ENCODE data around the gene CALM1. TPM values are rescaled to one million over a fixed set of nuclear protein-coding genes. Genes with fewer than 3 reads are reported as not detected.

CALM1 gene
- total RNA-seq, 4 donors from 2014 or later, result 425 to 902 (median 829) TPM

DNA sequence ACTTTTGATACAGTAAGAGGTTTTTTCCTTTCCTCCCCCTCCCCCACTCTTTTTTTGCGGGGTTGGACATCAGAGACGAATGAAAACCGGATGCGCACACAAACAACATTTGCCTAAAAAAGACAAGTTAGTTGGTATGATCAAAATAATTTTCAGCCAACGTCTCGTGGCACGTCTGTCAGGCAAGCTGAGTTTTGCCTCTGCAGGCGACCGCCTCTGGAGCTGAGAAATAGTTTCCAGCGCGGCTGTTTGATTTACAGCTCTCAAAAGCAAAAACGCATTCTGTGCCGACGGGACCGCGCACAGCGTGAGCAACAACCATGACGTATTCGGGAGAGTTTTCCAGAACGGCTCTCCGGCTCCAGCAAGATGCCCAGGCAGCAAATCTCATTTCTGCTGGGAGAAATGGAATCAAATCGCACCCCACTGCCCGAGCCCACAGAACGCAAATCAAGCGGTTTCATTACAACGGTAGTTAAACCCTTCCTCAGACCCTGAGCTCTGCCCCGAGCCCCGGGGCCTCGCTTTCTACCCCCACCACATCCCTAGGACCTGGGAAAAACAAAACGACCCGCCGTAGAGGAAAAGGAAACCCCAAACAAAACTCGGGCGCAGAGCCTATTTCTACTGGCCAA, 14.2 kb upstream of the CALM1 start:
- no peaks in the 10 kb centered on the region for H3K9me3 ChIP-seq
- peak overlapping the region; percentile 86 to 100 (median 95) for H3K27ac ChIP-seq
- H3K36me3 ChIP-seq, result no peaks in the 10 kb centered on the region
- peak; percentile 48 for TF ChIP-seq POLR2AphosphoS5 (IDR thresholded peaks at IDR 0.05)
- no peak for TF ChIP-seq POLR2A (IDR thresholded peaks at IDR 0.05)
- peaks cover 6 to 38% (median 7%) of the 10 kb centered on the region in 3 donors for H3K4me1 ChIP-seq
- 0% methylated on average over 7 of the region's 34 CpGs; no CpG with 5 or more reads in 1 of the 2 donors for WGBS, 2 donors (ENCODE audit: low coverage in 1 of 2)
- H3K4me3 ChIP-seq, result peak overlapping the region; percentile 57 to 86
- ATAC-seq, result peak; percentile 42
- no peaks in the 10 kb centered on the region for H3K27me3 ChIP-seq

DNA sequence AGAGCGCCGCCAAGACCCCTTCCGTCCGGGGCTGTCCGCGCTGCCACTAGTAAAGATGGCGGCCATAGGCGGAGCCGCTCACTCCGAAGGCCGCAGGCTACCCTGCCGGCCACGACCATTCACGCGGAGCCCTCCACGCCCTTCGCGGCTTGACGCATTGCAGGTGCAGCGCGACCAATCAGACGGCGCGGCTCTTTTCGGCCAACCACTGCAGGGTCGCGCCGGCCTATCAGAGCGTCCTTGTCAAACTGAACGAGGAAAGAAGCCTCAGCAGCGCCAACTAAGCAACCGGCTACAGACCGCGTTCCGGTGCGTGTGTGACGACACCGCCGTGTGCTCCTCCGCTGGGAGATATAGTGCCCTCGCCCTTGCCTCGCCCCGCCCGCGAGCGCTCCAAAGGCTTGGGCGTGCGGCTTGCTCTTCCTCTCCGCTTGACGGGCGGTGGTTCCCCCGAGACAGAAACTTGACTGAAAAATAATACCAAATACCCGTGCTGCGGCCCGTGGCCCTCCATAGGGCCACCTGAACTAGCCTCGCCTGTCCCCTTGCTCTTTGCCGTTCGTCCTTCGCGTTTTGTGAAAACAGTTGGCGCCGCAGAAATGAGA, 13.6 kb upstream of the CALM1 start:
- Histone ChIP-seq H3K36me3 (no peaks in the 10 kb centered on the region), H3K4me3 (peak overlapping the region; percentile 57 to 86), H3K27ac (peak overlapping the region; percentile 86 to 100 (median 95)), H3K27me3 (no peaks in the 10 kb centered on the region), H3K9me3 (no peaks in the 10 kb centered on the region), H3K4me1 (peaks cover 6 to 38% (median 7%) of the 10 kb centered on the region in 3 donors)
- TF ChIP-seq, protein P1, sequence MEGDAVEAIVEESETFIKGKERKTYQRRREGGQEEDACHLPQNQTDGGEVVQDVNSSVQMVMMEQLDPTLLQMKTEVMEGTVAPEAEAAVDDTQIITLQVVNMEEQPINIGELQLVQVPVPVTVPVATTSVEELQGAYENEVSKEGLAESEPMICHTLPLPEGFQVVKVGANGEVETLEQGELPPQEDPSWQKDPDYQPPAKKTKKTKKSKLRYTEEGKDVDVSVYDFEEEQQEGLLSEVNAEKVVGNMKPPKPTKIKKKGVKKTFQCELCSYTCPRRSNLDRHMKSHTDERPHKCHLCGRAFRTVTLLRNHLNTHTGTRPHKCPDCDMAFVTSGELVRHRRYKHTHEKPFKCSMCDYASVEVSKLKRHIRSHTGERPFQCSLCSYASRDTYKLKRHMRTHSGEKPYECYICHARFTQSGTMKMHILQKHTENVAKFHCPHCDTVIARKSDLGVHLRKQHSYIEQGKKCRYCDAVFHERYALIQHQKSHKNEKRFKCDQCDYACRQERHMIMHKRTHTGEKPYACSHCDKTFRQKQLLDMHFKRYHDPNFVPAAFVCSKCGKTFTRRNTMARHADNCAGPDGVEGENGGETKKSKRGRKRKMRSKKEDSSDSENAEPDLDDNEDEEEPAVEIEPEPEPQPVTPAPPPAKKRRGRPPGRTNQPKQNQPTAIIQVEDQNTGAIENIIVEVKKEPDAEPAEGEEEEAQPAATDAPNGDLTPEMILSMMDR (IDR thresholded peaks at IDR 0.05), result peak in 1 of 4 experiments; percentile 29
- TF ChIP-seq POLR2AphosphoS5 (IDR thresholded peaks at IDR 0.05), result peak; percentile 99
- TF ChIP-seq EP300 (IDR thresholded peaks at IDR 0.05), result no peak
- TF ChIP-seq POLR2A (IDR thresholded peaks at IDR 0.05), result peak; percentile 97 to 98
- no CpG with 5 or more reads among the region's 62 CpGs for WGBS, 2 donors (ENCODE audit: low coverage in 1 of 2)
- ATAC-seq, result peak; percentile 97

DNA sequence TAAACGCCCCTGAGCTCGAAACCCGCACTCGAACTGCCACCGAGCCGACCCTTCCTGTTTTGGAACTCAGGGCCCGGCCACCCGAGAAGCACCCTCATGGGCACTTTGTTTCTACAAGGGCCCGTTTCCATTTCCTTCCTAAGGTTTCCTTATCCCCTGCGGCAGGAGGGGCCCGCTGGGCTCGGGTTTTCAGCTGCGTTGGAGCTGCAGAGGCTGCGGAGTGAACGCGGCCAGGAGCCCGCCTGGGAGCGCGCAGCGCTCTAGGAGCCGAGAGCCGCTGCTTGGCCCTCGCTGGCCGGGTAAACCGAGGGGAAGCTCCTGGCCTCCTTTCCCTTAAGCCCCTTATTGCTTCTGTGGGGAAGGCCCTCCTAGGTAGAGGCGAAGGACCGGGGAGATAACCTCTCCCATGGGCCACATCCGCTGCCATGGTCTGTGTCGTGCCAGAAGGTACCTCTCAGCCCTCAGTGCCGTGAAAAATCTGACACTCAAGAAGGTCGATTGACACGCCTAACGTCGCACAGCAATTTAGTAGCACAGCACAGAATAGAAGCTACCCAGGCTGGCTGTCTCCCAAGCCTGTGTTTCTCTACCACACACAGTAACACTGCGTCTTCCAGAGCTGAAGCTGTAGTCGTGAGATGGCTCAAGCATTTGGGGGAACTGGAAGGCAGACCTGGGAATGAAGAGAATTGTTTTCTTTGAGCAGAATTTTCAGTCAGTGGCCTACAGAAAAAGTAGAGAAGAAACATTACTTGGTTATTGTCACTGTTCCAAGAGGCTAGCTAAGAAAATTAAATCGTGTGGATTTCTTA, 12.9 kb upstream of the CALM1 start:
- peak overlapping the region; percentile 44 to 57 for H3K4me3 ChIP-seq
- peak overlapping the region; percentile 86 to 100 (median 90) for H3K27ac ChIP-seq
- no peaks in the 10 kb centered on the region for H3K27me3 ChIP-seq
- peak; percentile 22 for ATAC-seq
- H3K9me3 ChIP-seq, result no peaks in the 10 kb centered on the region
- no peaks in the 10 kb centered on the region for H3K36me3 ChIP-seq
- TF ChIP-seq POLR2AphosphoS5 (IDR thresholded peaks at IDR 0.05) (no peak), EP300 (IDR thresholded peaks at IDR 0.05) (no peak), POLR2A (IDR thresholded peaks at IDR 0.05) (no peak)
- TF ChIP-seq, protein P1 (IDR thresholded peaks at IDR 0.05), result no peak
- 0 to 3% methylated on average over 7 to 8 of the region's 37 CpGs for WGBS, 2 donors (ENCODE audit: low coverage in 1 of 2)
- H3K4me1 ChIP-seq, result peaks cover 6 to 43% (median 7%) of the 10 kb centered on the region in 3 donors

DNA sequence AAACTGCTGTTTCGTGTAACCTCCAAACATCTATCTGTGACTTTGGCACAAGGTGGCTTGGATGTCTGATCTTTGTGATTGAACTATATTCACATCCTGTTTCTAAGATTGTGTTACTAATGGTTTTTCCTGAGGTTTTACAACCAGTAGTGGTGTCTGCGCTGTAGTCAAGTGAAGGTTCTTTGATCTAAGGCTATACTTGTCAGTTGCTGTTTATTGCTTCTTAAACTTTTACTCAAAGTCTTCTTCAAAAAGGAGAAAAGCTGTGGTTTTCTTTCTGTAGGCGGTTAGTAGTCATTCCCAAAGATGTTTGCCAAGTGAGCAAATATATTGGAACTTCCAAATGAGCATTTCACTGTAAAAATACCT, 12.3 kb upstream of the CALM1 start:
- 46 to 59% methylated on average over 3 of the region's 3 CpGs for WGBS, 2 donors (ENCODE audit: low coverage in 1 of 2)
- TF ChIP-seq POLR2A (IDR thresholded peaks at IDR 0.05) (no peak), POLR2AphosphoS5 (IDR thresholded peaks at IDR 0.05) (no peak), EP300 (IDR thresholded peaks at IDR 0.05) (no peak)
- TF ChIP-seq, protein P1 (IDR thresholded peaks at IDR 0.05), result no peak

DNA sequence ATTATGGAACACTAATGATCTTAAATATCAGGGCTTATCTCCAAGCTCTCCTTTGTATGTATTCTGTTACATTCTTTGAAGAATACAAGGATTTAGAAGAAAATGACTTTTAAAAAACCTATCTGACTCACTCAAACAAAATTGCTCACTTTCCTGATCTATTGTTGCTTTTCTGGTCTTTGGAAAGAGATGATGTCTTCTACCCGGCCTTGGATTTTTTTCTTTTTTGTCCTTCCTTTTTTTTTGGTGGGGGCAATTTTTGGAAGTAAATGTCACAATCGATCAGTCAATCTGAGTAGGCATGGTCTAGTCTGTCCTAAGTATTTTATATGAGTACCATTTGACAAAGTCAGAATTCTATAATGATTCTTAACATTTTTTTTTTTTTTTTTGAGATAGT, 10.5 kb upstream of the CALM1 start:
- Histone ChIP-seq H3K27ac (no peak overlapping the region), H3K36me3 (no peaks in the 10 kb centered on the region), H3K27me3 (no peaks in the 10 kb centered on the region), H3K4me3 (no peak overlapping the region), H3K4me1 (peaks cover 4 to 30% (median 6%) of the 10 kb centered on the region in 3 donors), H3K9me3 (no peaks in the 10 kb centered on the region)
- TF ChIP-seq EP300 (IDR thresholded peaks at IDR 0.05) (no peak), POLR2AphosphoS5 (IDR thresholded peaks at IDR 0.05) (no peak)
- WGBS, 2 donors (ENCODE audit: low coverage in 1 of 2), result 82 to 95% methylated on average over 2 of the region's 2 CpGs
- ATAC-seq, result no peak

More for the DNA sequence above, 12.3 kb upstream of the CALM1 start:
- Histone ChIP-seq H3K27me3 (no peaks in the 10 kb centered on the region), H3K4me3 (peak overlapping the region; percentile 44 to 57), H3K36me3 (no peaks in the 10 kb centered on the region), H3K9me3 (no peaks in the 10 kb centered on the region), H3K4me1 (peaks cover 6 to 43% (median 7%) of the 10 kb centered on the region in 3 donors), H3K27ac (peak overlapping the region; percentile 86 to 100 (median 90))
- no peak for ATAC-seq
